ENCODE results near the gene FAM13C.
"Not testable (repeated sequence)": the region's sequence is repeated elsewhere in the genome, so short reads cannot be mapped to it uniquely, and the experiment has no call there.

FAM13C gene

DNA sequence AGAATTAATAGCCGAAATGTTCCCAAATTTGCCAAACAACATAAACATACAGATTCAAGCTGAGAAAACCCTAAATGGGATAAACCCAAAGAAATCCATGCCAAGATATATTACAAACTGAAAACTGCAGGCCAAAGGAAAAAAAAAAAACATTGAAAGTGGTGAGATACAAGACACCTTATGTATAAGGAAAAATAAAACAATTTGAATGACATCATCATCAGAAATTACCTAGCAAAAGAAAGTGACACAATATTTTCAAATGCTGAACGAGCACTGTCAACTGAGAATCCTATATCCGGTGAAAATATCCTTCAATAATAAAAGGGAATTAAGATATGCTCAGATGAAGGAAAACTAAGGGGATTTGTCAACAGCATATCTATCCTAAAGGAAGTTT is 119.4 kb downstream of the FAM13C start:
- TF ChIP-seq, protein P1, sequence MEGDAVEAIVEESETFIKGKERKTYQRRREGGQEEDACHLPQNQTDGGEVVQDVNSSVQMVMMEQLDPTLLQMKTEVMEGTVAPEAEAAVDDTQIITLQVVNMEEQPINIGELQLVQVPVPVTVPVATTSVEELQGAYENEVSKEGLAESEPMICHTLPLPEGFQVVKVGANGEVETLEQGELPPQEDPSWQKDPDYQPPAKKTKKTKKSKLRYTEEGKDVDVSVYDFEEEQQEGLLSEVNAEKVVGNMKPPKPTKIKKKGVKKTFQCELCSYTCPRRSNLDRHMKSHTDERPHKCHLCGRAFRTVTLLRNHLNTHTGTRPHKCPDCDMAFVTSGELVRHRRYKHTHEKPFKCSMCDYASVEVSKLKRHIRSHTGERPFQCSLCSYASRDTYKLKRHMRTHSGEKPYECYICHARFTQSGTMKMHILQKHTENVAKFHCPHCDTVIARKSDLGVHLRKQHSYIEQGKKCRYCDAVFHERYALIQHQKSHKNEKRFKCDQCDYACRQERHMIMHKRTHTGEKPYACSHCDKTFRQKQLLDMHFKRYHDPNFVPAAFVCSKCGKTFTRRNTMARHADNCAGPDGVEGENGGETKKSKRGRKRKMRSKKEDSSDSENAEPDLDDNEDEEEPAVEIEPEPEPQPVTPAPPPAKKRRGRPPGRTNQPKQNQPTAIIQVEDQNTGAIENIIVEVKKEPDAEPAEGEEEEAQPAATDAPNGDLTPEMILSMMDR (IDR thresholded peaks at IDR 0.05; ENCODE audit: low read depth, low read length): no peak

GRCh38 chr10:59242057-59242456 is 120.3 kb downstream of the FAM13C start:
- no peak overlapping the region for H3K4me3 ChIP-seq (ENCODE audit: low read depth, low read length)
- TF ChIP-seq, protein P1 (IDR thresholded peaks at IDR 0.05; ENCODE audit: low read depth, low read length): no peak

More for the DNA sequence above, 119.4 kb downstream of the FAM13C start:
- H3K4me3 ChIP-seq (ENCODE audit: low read depth, low read length): no peak overlapping the region

- H3K4me3 ChIP-seq (ENCODE audit: low read depth, low read length): no peak overlapping the region
Measured at GRCh38 chr10:59240582-59241183, 121.7 kb downstream of the FAM13C start.

DNA sequence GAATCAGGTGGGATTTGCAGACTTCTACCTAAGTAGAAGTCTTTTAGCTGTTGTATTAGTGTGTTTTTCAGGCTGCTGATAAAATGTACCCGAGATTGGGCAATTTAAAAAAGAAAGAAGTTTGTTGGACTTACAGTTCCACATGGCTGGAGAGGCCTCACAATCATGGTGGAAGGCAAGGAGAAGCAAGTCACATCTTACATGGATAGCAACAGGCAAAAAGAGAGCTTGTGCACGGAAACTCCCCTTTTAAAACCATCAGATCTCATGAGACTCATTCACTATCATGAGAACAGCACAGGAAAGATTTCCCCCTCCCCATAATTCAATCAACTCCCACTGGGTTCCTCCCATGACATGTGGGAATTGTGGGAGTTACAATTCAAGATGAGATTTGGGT is 123.2 kb downstream of the FAM13C start:
- H3K4me3 ChIP-seq (ENCODE audit: low read depth, low read length): not testable (repeated sequence)

More at GRCh38 chr10:59240582-59241183, 121.7 kb downstream of the FAM13C start:
- TF ChIP-seq, protein P1 (IDR thresholded peaks at IDR 0.05; ENCODE audit: low read depth, low read length): no peak

GRCh38 chr10:59237775-59238174 is 124.6 kb downstream of the FAM13C start:
- H3K4me3 ChIP-seq (ENCODE audit: low read depth, low read length): no peak overlapping the region
- TF ChIP-seq, protein P1 (IDR thresholded peaks at IDR 0.05; ENCODE audit: low read depth, low read length): no peak

GRCh38 chr10:59236064-59236697 is 126.2 kb downstream of the FAM13C start:
- TF ChIP-seq, protein P1 (IDR thresholded peaks at IDR 0.05; ENCODE audit: low read depth, low read length): no peak
- no peak overlapping the region for H3K4me3 ChIP-seq (ENCODE audit: low read depth, low read length)

- no peak overlapping the region for H3K4me3 ChIP-seq (ENCODE audit: low read depth, low read length)
- TF ChIP-seq, protein P1 (IDR thresholded peaks at IDR 0.05; ENCODE audit: low read depth, low read length): no peak
Measured at GRCh38 chr10:59234816-59235429, 127.4 kb downstream of the FAM13C start.
